Gastroesophageal sphincter (tissue), 4 donors: ENCODE data around the gene ABCA6. TPM values are rescaled to one million over a fixed set of nuclear protein-coding genes. Genes with fewer than 3 reads are reported as not detected.

Experiments
- ATAC-seq: fragments of 150-250 bp; one replicate; pipeline ENCODE4 v1.9.1; 2016; ENCODE audit warnings: mild to moderate bottlenecking, moderate library complexity
- H3K27ac ChIP-seq, 4 donors: fragments of 200-600 bp; sonication (generic) in 3 of 4; 1 replicate in 3 of 4; 2 replicates in 1 of 4; pipeline ENCODE4 v1.5.1; 2016 to 2019
- H3K27me3 ChIP-seq: fragments of 200-600 bp; sonication (generic); one replicate; pipeline ENCODE4 v1.5.1; 2019
- H3K36me3 ChIP-seq, 2 donors: fragments of 200-600 bp; sonication (generic); one replicate each; pipeline ENCODE4 v1.5.1; 2019; ENCODE audit warnings: control low read depth in 1 of 2
- H3K4me1 ChIP-seq, 3 donors: fragments of 200-600 bp; sonication (generic); 1 replicate in 2 of 3; 2 replicates in 1 of 3; pipeline ENCODE4 v1.5.1; 2016 to 2019; ENCODE audit warnings: control low read depth in 2 of 3
- H3K4me3 ChIP-seq, 2 donors: fragments of 200-600 bp; sonication (generic); one replicate each; pipeline ENCODE4 v1.5.1; 2019; ENCODE audit warnings: mild to moderate bottlenecking in 1 of 2, moderate library complexity in 1 of 2
- H3K9me3 ChIP-seq, 3 donors: fragments of 200-600 bp; sonication (generic); one replicate each; pipeline ENCODE4 v1.5.1; 2017 to 2019; ENCODE audit warnings: control low read depth in 2 of 3
- EP300 ChIP-seq: sonication (generic); formaldehyde crosslinking; IDR thresholded peaks from one replicate; pipeline ENCODE4 v1.6.1; 2017; ENCODE audit warnings: antibody characterized with exemption, mild to moderate bottlenecking
- POLR2A ChIP-seq, 2 donors: fragments of 450-650 bp; IDR thresholded peaks; one replicate each; pipeline ENCODE4 v1.6.1; 2017; ENCODE audit warnings: antibody characterized with exemption in 2 of 2, mild to moderate bottlenecking in 2 of 2, moderate library complexity in 1 of 2
- POLR2AphosphoS5 ChIP-seq: sonication (generic); formaldehyde crosslinking; IDR thresholded peaks from one replicate; pipeline ENCODE4 v1.6.1; 2017; ENCODE audit warnings: antibody characterized with exemption
- WGBS, 2 donors: methylation state at CpG; one replicate each; pipeline ENCODE4 v1.1.5; 2018; ENCODE audit warnings: low coverage in 1 of 2; 5-methylcytosine and 5-hydroxymethylcytosine counted together
- total RNA-seq, 4 donors: library from RNA; depleted of rRNA; stranded (reverse); fragments of >200 nt; gene quantifications; one replicate each; pipeline ENCODE4 v1.1.0, GENCODE V29; 2016
- TF ChIP-seq, protein P1 (sequence below), 4 experiments: fragments of 200-600 bp in 2 of 4; fragments of 450-650 bp in 2 of 4; sonication (generic) in 1 of 4; IDR thresholded peaks; one replicate each; pipeline ENCODE4 v1.5.1; 2017 to 2019; ENCODE audit warnings: antibody characterized with exemption in 4 of 4, mild to moderate bottlenecking in 2 of 4, moderate library complexity in 2 of 4

ABCA6 gene
- total RNA-seq, 4 donors from 2014 or later: 35.8 to 133 (median 71.1) TPM

DNA sequence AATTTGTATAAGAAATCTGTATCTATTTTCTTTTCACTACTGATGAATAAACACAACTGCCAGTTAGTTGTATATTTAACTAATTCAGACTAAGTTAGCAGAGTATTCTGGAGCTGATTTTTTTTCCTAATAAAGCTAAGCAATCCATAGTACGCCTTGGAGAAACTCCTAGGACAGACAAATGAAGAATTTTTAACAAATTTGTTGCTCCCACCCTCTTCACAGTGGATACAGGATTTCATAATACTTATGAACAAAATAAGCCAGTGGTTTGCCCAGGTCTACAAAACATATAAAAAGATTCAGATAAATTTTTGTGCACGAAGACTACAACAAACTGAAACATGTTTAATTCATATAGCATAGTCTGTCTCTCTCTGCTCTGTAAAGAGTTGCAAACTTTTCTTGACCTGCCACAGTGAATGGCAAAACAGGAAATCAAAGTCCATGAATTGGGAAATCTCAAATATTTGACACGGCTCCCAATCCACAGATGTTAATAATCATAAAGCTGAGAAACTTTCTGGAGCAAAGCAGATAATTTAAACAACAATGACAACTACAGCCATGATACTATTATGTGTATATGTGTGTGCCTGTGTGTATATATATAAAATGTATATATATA lies 594 bp upstream of the ABCA6 start:
- Histone ChIP-seq H3K4me1 (no peaks in the 10 kb centered on the region), H3K9me3 (peaks cover 0 to 2% (median 0%) of the 10 kb centered on the region in 3 donors), H3K27me3 (no peaks in the 10 kb centered on the region), H3K27ac (peak overlapping the region; percentile 39 to 66 (median 60)), H3K36me3 (peaks cover 0 to 9% of the 10 kb centered on the region in 2 donors), H3K4me3 (peak overlapping the region; percentile 38 to 46)
- peak; percentile 48 for ATAC-seq
- 32 to 39% methylated on average over 3 of the region's 3 CpGs for WGBS, 2 donors
- TF ChIP-seq POLR2A (IDR thresholded peaks at IDR 0.05): no peak
- no peak for TF ChIP-seq POLR2AphosphoS5
- TF ChIP-seq, protein P1, sequence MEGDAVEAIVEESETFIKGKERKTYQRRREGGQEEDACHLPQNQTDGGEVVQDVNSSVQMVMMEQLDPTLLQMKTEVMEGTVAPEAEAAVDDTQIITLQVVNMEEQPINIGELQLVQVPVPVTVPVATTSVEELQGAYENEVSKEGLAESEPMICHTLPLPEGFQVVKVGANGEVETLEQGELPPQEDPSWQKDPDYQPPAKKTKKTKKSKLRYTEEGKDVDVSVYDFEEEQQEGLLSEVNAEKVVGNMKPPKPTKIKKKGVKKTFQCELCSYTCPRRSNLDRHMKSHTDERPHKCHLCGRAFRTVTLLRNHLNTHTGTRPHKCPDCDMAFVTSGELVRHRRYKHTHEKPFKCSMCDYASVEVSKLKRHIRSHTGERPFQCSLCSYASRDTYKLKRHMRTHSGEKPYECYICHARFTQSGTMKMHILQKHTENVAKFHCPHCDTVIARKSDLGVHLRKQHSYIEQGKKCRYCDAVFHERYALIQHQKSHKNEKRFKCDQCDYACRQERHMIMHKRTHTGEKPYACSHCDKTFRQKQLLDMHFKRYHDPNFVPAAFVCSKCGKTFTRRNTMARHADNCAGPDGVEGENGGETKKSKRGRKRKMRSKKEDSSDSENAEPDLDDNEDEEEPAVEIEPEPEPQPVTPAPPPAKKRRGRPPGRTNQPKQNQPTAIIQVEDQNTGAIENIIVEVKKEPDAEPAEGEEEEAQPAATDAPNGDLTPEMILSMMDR (IDR thresholded peaks at IDR 0.05): no peak
- TF ChIP-seq EP300: no peak

DNA sequence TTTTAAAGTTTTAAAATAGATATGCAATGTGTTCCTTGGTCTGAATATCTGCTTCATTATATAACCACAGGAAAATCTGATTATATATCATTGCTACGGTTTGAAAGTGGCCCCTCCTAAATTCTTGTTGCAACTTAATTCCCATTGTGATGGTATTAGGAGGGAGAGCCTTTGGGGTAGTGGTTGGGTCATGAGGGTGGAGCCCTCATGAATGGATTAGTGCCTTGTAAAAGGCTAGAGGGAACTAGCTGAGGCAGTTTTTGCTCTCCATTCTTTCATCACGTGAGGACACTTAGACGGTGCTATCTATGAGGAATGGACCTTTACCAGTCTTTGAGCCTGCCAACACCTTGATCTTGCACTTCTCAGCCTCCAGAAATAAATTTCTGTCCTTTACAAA lies 7.6 kb downstream of the ABCA6 start:
- Histone ChIP-seq H3K4me1 (no peaks in the 10 kb centered on the region), H3K9me3 (peaks cover 0 to 5% (median 0%) of the 10 kb centered on the region in 3 donors), H3K27ac (no peak overlapping the region), H3K27me3 (no peaks in the 10 kb centered on the region), H3K36me3 (peaks cover 0 to 49% of the 10 kb centered on the region in 2 donors), H3K4me3 (no peak overlapping the region)
- TF ChIP-seq POLR2AphosphoS5 (no peak), EP300 (no peak), POLR2A (IDR thresholded peaks at IDR 0.05) (no peak)
- TF ChIP-seq, protein P1 (IDR thresholded peaks at IDR 0.05): no peak
- ATAC-seq: no peak
- WGBS, 2 donors: 78 to 88% methylated on average over 2 to 3 of the region's 3 CpGs

DNA sequence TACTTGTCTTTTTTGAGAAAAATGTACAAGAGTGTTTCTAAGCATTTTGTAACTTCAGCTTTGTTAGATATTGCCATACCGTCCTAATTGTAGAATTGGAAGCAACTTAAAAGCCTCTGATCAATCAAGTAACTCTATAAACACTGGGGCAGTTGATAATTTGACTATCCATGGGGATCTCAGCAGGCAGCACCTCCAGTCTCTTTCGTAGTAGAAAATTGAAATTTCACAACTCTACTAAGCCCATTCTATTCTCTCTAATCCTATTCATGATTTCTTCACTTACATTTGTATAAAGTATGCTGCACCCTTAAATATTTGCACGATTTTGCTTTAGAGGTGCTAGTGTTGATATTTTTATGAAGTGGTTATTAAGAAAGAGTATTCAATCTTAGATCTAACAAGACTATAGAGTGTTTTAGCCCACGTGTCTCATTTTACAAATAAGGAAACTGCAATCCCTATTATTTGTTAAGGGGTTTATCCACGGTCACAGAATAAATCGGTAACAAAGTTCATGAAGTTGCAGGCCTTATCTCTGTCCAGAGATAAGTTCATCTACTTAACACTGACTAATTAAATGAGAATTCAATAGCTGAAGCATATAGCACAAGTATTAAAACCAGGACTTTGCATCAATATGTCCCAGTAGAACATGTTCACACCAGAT lies 10.9 kb downstream of the ABCA6 start:
- 59 to 69% methylated on average over 6 of the region's 6 CpGs for WGBS, 2 donors
- no peaks in the 10 kb centered on the region for H3K9me3 ChIP-seq

DNA sequence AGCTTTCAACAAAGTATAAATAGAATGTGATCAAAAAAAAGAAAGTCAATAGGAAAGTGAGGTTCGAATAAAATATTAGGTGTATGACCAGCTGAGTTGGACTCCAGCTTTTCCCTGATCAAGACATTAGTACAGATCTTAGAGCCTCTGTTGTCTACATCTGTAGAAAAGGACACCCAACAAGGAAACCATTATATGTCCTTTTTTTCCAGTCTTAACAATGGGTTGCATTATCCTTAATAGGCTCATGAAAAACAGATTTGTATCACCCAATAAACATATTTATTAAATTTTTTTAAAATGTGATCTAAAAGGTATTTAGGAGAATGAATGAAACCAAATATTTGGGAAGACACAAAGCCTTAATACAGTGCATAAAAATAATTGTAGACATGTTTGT lies 18.1 kb downstream of the ABCA6 start:
- TF ChIP-seq POLR2AphosphoS5 (no peak), POLR2A (IDR thresholded peaks at IDR 0.05) (no peak), EP300 (no peak)
- TF ChIP-seq, protein P1 (IDR thresholded peaks at IDR 0.05): no peak
- H3K27me3 ChIP-seq: no peaks in the 10 kb centered on the region
- no peaks in the 10 kb centered on the region for H3K9me3 ChIP-seq
- WGBS, 2 donors: 86 to 89% methylated on average over 1 of the region's 1 CpG
- no peak overlapping the region for H3K4me3 ChIP-seq
- no peak overlapping the region for H3K27ac ChIP-seq
- H3K36me3 ChIP-seq: peaks cover 0 to 53% of the 10 kb centered on the region in 2 donors
- ATAC-seq: no peak
- peaks cover 0 to 8% (median 0%) of the 10 kb centered on the region in 3 donors for H3K4me1 ChIP-seq

More for the DNA sequence above, 10.9 kb downstream of the ABCA6 start:
- TF ChIP-seq, protein P1 (IDR thresholded peaks at IDR 0.05): no peak
- TF ChIP-seq POLR2AphosphoS5 (no peak), EP300 (no peak), POLR2A (IDR thresholded peaks at IDR 0.05) (no peak)
- Histone ChIP-seq H3K4me1 (no peaks in the 10 kb centered on the region), H3K27me3 (no peaks in the 10 kb centered on the region), H3K27ac (no peak overlapping the region), H3K36me3 (peaks cover 0 to 50% of the 10 kb centered on the region in 2 donors), H3K4me3 (no peak overlapping the region)
- ATAC-seq: no peak

DNA sequence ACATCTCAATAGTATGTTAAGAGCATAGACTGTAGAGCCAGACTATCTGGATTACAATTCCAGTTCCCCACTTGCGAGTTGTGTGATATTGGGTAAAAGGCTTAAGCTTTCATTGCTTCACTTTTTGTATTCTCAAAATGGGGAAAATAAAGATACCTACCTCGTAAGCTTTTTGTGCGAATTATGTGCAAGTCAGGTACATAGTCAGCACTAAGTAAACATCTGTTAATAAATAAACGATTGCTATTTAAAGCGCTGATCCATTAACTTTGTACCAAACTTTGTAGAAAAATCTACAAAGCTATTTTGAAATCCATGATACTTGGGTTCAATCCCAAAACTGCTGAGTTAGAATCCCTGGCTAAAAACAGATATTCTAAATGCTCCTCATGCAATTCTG lies 19.6 kb downstream of the ABCA6 start:
- H3K4me1 ChIP-seq: peaks cover 0 to 16% (median 5%) of the 10 kb centered on the region in 3 donors
- H3K4me3 ChIP-seq: no peak overlapping the region
- WGBS, 2 donors: 93 to 94% methylated on average over 5 of the region's 5 CpGs
- no peak for TF ChIP-seq POLR2A (IDR thresholded peaks at IDR 0.05)
- TF ChIP-seq POLR2AphosphoS5: no peak
- TF ChIP-seq, protein P1 (IDR thresholded peaks at IDR 0.05): no peak
- no peak for TF ChIP-seq EP300
- H3K27ac ChIP-seq: no peak overlapping the region
- H3K9me3 ChIP-seq: no peaks in the 10 kb centered on the region
- no peak for ATAC-seq
- H3K27me3 ChIP-seq: no peaks in the 10 kb centered on the region
- H3K36me3 ChIP-seq: peaks cover 0 to 43% of the 10 kb centered on the region in 2 donors
